H9 (cell line): Measurements from ENCODE around the gene DCLK2. TPM values are rescaled to one million over a fixed set of nuclear protein-coding genes. Genes with fewer than 3 reads are reported as not detected.

Experiments
- DNase-seq: peaks from one replicate; pipeline ENCODE4 v3.0.0-alpha.2; 2017
- H2AFZ ChIP-seq: one replicate; pipeline ENCODE4 v1.6.1; 2013; ENCODE audit warnings: mild to moderate bottlenecking, low read length, control low read depth, moderate library complexity
- H2AK5ac ChIP-seq: 2 replicates; pipeline ENCODE4 v1.6.1; 2013; ENCODE audit warnings: low read length, control low read depth, mixed read lengths; ENCODE audit not compliant: insufficient read length
- H2BK120ac ChIP-seq: one replicate; pipeline ENCODE4 v1.6.1; 2013; ENCODE audit warnings: low read depth, mild to moderate bottlenecking, low read length, control low read depth, inconsistent platforms; ENCODE audit not compliant: poor library complexity, severe bottlenecking
- H2BK12ac ChIP-seq: 2 replicates; pipeline ENCODE4 v1.6.1; 2013; ENCODE audit warnings: low read length, control low read depth, mixed read lengths, low read depth; ENCODE audit not compliant: insufficient read length
- H2BK15ac ChIP-seq: 2 replicates; pipeline ENCODE4 v1.6.1; 2013; ENCODE audit warnings: low read depth, low read length, control low read depth
- H2BK20ac ChIP-seq: one replicate; pipeline ENCODE4 v1.6.1; 2013; ENCODE audit warnings: low read depth, mild to moderate bottlenecking, low read length, control low read depth, inconsistent platforms; ENCODE audit not compliant: poor library complexity, severe bottlenecking
- H2BK5ac ChIP-seq: 2 replicates; pipeline ENCODE4 v1.6.1; 2013; ENCODE audit warnings: low read length, control low read depth, mixed read lengths; ENCODE audit not compliant: insufficient read length
- H3K14ac ChIP-seq: 2 replicates; pipeline ENCODE4 v1.6.1; 2013; ENCODE audit warnings: low read length, control low read depth; ENCODE audit not compliant: insufficient read depth
- H3K18ac ChIP-seq: 2 replicates; pipeline ENCODE4 v1.6.1; 2013; ENCODE audit warnings: low read depth, mild to moderate bottlenecking, mixed read lengths, low read length, control low read depth; ENCODE audit not compliant: insufficient read length
- H3K23ac ChIP-seq: 2 replicates; pipeline ENCODE4 v1.6.1; 2013; ENCODE audit warnings: low read length, control low read depth, mixed read lengths, low read depth; ENCODE audit not compliant: insufficient read length
- H3K23me2 ChIP-seq: 2 replicates; pipeline ENCODE4 v1.6.1; 2013; ENCODE audit warnings: low read depth, mild to moderate bottlenecking, mixed read lengths, low read length, control low read depth; ENCODE audit not compliant: insufficient read length, poor library complexity, severe bottlenecking
- H3K27ac ChIP-seq: 2 replicates; pipeline ENCODE4 v1.5.1; 2013; ENCODE audit warnings: low read length, control low read depth, mixed read lengths, low read depth; ENCODE audit not compliant: insufficient read length
- H3K27me3 ChIP-seq: 2 replicates; pipeline ENCODE4 v1.6.1; 2013; ENCODE audit warnings: low read length, control low read depth, inconsistent platforms; ENCODE audit not compliant: insufficient read depth
- H3K4ac ChIP-seq: 2 replicates; pipeline ENCODE4 v1.6.1; 2013; ENCODE audit warnings: low read depth, mild to moderate bottlenecking, control low read depth, inconsistent platforms, low read length, moderate library complexity
- H3K4me1 ChIP-seq: 2 replicates; pipeline ENCODE4 v1.6.1; 2013; ENCODE audit warnings: low read length, control low read depth, inconsistent platforms; ENCODE audit not compliant: insufficient read depth
- H3K4me2 ChIP-seq: 2 replicates; pipeline ENCODE4 v1.6.1; 2013; ENCODE audit warnings: low read length, control low read depth, mixed read lengths; ENCODE audit not compliant: insufficient read length, insufficient read depth
- H3K56ac ChIP-seq: 2 replicates; pipeline ENCODE4 v1.6.1; 2013; ENCODE audit warnings: low read depth, mild to moderate bottlenecking, mixed read lengths, low read length, control low read depth; ENCODE audit not compliant: insufficient read length
- H3K79me1 ChIP-seq: 2 replicates; pipeline ENCODE4 v1.6.1; 2013; ENCODE audit warnings: low read depth, mild to moderate bottlenecking, moderate library complexity, low read length, control low read depth, inconsistent platforms; ENCODE audit not compliant: insufficient read depth, poor library complexity, severe bottlenecking
- H3K79me2 ChIP-seq: 2 replicates; pipeline ENCODE4 v1.6.1; 2013; ENCODE audit warnings: low read length, control low read depth, inconsistent platforms; ENCODE audit not compliant: insufficient read depth
- H3K9ac ChIP-seq: 2 replicates; pipeline ENCODE4 v1.6.1; 2013; ENCODE audit warnings: low read length, control low read depth, mixed read lengths; ENCODE audit not compliant: insufficient read length; ENCODE audit errors: extremely low read depth
- H3K9me3 ChIP-seq: one replicate; pipeline ENCODE4 v1.6.1; 2013; ENCODE audit warnings: low read depth, low read length, inconsistent platforms; ENCODE audit not compliant: control insufficient read depth
- H3T11ph ChIP-seq: one replicate; pipeline ENCODE4 v1.6.1; 2013; ENCODE audit warnings: mild to moderate bottlenecking, low read length, control low read depth, inconsistent platforms
- H4K20me1 ChIP-seq: one replicate; pipeline ENCODE4 v1.6.1; 2013; ENCODE audit not compliant: control insufficient read depth, insufficient read length, insufficient read depth
- H4K5ac ChIP-seq: 2 replicates; pipeline ENCODE4 v1.6.1; 2013; ENCODE audit warnings: low read depth, mild to moderate bottlenecking, mixed read lengths, low read length, control low read depth; ENCODE audit not compliant: insufficient read length
- H4K8ac ChIP-seq: replicated peaks from 2 replicates; pipeline ENCODE4 v1.6.1; 2013; ENCODE audit warnings: low read length, control low read depth, mixed read lengths, low read depth; ENCODE audit not compliant: insufficient read length
- H4K91ac ChIP-seq: 2 replicates; pipeline ENCODE4 v1.6.1; 2013; ENCODE audit warnings: low read depth, mild to moderate bottlenecking, moderate library complexity, mixed read lengths, low read length, control low read depth; ENCODE audit not compliant: insufficient read length
- H3K27ac Mint-ChIP-seq, 3 experiments: 2 replicates in 2 of 3; 3 replicates in 1 of 3; pipeline ENCODE4 v1.8.0; 2020 to 2021; ENCODE audit warnings: mixed read lengths in 3 of 3, mild to moderate bottlenecking in 1 of 3, moderate library complexity in 1 of 3
- H3K27me3 Mint-ChIP-seq: 2 replicates; pipeline ENCODE4 v1.8.0; 2021; ENCODE audit warnings: low read depth, mild to moderate bottlenecking, moderate library complexity, mixed read lengths
- H3K36me3 Mint-ChIP-seq, 3 experiments: 2 replicates in 2 of 3; 3 replicates in 1 of 3; pipeline ENCODE4 v1.8.0; 2020 to 2021; ENCODE audit warnings: low read depth in 3 of 3, mixed read lengths in 3 of 3; ENCODE audit not compliant: insufficient read depth in 1 of 3
- H3K4me1 Mint-ChIP-seq, 2 experiments: 2 replicates each; pipeline ENCODE4 v1.8.0; 2020; ENCODE audit warnings: mixed read lengths in 2 of 2
- H3K4me3 Mint-ChIP-seq, 2 experiments: 2 replicates in 1 of 2; 3 replicates in 1 of 2; pipeline ENCODE4 v1.8.0; 2020 to 2021; ENCODE audit warnings: mild to moderate bottlenecking in 2 of 2, mixed read lengths in 2 of 2, moderate library complexity in 1 of 2
- H3K9me3 Mint-ChIP-seq, 2 experiments: 2 replicates in 1 of 2; 3 replicates in 1 of 2; pipeline ENCODE4 v1.8.0; 2020; ENCODE audit warnings: mild to moderate bottlenecking in 2 of 2, mixed read lengths in 2 of 2, moderate library complexity in 1 of 2
- CTCF ChIP-seq: fragments of 200-600 bp; sonication (generic); conservative IDR thresholded peaks from 3 replicates; pipeline ENCODE4 v1.8.0; 2021; ENCODE audit warnings: antibody characterized with exemption, mild to moderate bottlenecking
- WGBS: extraction: QIAGEN DNeasy Blood & Tissue Kit; methylation state at CpG from one replicate; pipeline ENCODE4 v1.1.7; 2013; ENCODE audit warnings: missing lambda C conversion rate, low lambda C conversion rate, mixed read lengths; ENCODE audit not compliant: insufficient read length; ENCODE audit errors: extremely low coverage; 5-methylcytosine and 5-hydroxymethylcytosine counted together
- total RNA-seq: library from RNA; stranded (reverse); gene quantifications from 2 replicates; pipeline ENCODE4 v1.2.1, GENCODE V29; 2021

DCLK2 gene
- total RNA-seq, 1 experiment from 2014 or later = 0.33 TPM

GRCh38 chr4:150051111-150051510 is 27.1 kb upstream of the DCLK2 start:
- Histone ChIP-seq H3K27ac (no peak overlapping the region), H4K91ac (no peak overlapping the region), H2BK5ac (no peak overlapping the region), H3K56ac (no peak overlapping the region), H3T11ph (no peak overlapping the region), H3K9me3 (no peaks in the 10 kb centered on the region), H4K8ac (no peak overlapping the region), H3K14ac (no peak overlapping the region), H3K4ac (no peak overlapping the region), H3K27me3 (no peaks in the 10 kb centered on the region), H3K79me1 (no peaks in the 10 kb centered on the region), H2BK12ac (no peak overlapping the region), H2AK5ac (no peak overlapping the region), H3K4me2 (no peak overlapping the region), H3K18ac (no peak overlapping the region), H3K4me1 (no peaks in the 10 kb centered on the region), H3K23me2 (no peaks in the 10 kb centered on the region), H2BK20ac (no peak overlapping the region), H3K23ac (no peak overlapping the region), H3K9ac (no peak overlapping the region), H4K20me1 (no peaks in the 10 kb centered on the region), H2BK15ac (no peak overlapping the region), H2AFZ (no peak overlapping the region), H3K79me2 (no peaks in the 10 kb centered on the region), H4K5ac (no peak overlapping the region), H2BK120ac (no peak overlapping the region)
- WGBS = no CpG with 5 or more reads among the region's 3 CpGs
- H3K4me1 Mint-ChIP-seq = peaks cover 5 to 9% of the 10 kb centered on the region in 2 experiments
- TF ChIP-seq CTCF = no peak
- H3K36me3 Mint-ChIP-seq = peaks cover 0 to 5% (median 0%) of the 10 kb centered on the region in 3 experiments; a peak in 2 of 7 replicates
- no peak overlapping the region for H3K4me3 Mint-ChIP-seq
- no peak overlapping the region for H3K27ac Mint-ChIP-seq
- H3K9me3 Mint-ChIP-seq = peaks cover 4 to 6% of the 10 kb centered on the region in 2 experiments; a peak in 4 of 5 replicates
- no peaks in the 10 kb centered on the region for H3K27me3 Mint-ChIP-seq
- DNase-seq = no peak
